NCI-H2196 (cell line): ENCODE data around the gene PSMC3.
A peak's percentile ranks its signal among the peaks of the same experiment; 100 is the strongest.

Experiments used
- DNase-seq: peaks from one replicate; lab custom pipeline; 2025; ENCODE audit not compliant: unreplicated experiment; lab: John Stamatoyannopoulos, UW

Gene PSMC3

GRCh38 chr11:47413908-47414684, 12.1 kb downstream of the PSMC3 start:
- no peak for DNase-seq

DNA sequence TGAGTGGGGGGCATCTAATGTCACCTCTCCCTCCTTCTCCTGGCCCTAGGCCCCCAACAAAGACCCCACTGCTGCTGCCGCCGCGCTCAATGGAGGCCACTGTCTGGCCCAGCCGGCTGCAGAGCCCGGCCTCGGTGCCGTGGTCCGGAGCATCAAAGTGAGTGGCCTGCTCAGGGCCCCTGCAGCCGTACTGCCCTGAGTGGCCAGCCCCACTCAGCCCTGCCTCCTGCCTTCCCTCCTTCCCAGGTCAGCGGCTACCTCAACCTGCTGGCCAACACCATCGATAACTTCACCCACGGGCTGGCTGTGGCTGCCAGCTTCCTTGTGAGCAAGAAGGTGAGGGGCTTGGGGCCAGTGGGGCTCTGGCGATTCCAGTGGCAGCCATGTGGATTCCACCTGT, 12.9 kb downstream of the PSMC3 start:
- DNase-seq = no peak

- peak; percentile 61 for DNase-seq
Measured at GRCh38 chr11:47411884-47412746, 14.1 kb downstream of the PSMC3 start.

DNA sequence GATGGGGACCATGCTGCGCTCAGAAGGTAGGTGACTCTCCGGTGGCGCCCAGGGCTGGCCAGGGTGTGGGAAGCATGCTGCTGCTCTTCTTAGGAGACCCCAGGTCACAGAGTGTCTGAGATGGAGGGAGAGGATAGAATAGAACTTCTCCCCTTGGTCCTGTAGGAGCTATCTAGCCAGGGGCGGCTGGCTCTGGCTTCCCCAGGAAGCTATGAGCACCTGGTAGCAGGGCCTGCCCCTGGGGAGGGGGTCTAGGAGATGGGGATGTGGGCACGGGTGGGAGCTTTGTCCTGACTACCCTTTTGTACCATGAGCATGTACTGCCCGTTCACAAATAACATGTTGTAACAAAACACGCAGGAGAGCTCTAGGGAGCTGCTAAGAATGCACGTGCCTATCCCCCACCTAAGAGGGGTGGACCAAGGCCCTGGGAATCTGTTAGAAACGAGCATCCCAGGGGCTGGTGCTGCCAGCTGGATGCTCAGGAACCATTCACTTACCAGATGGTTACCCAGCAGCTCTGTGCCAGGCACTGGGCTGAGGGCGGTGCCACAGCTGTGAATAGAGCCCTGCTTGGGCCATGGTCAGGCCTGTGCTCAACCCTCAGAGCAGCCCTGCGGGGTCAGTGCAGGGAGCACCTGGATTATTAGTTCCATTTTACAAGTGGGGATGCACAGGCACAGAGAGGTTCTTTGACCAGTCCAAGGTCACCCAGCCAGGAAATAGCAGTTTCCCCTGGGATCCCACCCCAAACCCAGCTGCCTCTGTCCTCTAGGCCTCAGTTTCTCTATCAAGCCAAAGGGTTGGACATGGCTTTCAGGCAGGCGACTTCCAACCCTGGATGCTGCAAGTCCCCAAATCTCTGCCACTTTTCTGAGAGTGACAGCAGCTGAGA, 15.6 kb downstream of the PSMC3 start:
- no peak for DNase-seq

DNA sequence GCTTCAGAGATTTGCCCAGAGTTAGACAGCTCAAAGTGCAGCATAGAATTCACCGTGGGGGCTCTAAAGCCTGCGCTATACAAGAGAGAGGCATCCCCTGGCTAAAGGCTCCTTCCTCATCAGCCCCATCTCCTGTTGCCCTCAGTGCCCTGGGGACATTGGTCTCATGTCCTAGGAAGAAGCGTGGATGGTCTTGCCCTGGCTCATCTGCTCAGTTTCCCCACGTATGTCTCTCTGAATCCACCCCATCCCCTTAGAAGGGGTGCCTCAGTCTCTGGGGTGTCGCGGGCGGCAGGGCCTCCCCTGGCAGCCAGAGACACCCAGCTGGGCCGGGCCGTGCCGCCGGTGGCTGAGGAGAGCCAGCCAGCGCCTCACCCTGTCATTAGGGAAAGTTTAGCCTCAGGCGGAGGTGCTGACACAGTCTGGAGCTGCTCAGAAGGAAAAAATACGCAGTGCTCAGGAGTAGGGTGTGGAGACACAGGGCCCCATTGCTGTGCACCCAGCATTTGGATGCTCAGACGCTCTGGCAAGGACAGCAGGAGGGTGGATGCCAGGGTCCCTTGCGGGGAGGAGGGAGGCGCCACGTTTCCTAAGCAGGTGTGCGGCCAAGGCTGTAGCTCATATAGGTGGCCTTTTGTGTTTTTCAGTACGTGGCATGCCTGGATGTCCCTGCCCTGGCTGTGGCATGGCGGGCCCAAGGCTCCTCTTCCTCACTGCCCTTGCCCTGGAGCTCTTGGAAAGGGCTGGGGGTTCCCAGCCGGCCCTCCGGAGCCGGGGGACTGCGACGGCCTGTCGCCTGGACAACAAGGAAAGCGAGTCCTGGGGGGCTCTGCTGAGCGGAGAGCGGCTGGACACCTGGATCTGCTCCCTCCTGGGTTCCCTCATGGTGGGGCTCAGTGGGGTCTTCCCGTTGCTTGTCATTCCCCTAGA, 16.5 kb downstream of the PSMC3 start:
- DNase-seq = no peak

DNA sequence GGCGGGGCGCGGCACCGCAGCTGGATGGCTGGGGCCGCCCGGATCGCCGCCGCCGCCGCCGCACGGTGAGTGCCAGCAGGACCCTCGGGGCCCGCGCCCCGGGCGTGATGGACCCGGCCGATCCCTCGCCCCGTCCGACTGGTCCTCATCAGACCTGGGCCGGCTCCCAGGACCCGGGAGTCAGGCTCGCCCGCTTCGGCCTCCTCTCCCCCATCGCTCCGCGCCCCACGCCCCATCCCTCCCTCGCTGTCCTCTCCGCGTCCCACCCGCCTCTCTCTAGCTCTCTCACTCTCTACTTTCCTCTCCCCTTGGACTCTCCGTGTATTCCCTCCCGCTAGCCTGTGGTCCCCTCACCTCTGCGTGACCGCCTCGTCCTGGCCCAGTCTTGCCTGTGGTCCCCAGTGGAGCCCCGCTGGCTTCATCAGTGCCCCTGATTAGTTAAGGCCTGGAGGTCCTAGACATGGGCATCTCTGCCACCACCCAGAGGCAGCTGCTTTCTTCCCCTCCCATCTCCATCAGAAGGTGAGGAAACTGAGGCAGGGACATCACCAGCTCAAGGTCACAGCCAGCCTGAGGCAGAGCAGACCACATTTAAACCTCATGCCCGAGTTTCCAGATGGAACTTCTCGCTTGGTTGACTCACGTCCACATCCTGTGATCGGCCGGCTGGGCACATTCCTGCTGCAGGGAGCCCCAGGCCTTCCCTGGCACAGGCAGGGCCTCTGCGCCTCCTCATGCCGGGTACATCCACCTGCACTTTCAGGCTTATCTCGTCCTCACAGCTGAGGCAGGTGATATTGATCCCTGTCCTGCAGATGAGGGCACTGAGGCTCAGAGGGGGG, 17.4 kb downstream of the PSMC3 start:
- no peak for DNase-seq

DNA sequence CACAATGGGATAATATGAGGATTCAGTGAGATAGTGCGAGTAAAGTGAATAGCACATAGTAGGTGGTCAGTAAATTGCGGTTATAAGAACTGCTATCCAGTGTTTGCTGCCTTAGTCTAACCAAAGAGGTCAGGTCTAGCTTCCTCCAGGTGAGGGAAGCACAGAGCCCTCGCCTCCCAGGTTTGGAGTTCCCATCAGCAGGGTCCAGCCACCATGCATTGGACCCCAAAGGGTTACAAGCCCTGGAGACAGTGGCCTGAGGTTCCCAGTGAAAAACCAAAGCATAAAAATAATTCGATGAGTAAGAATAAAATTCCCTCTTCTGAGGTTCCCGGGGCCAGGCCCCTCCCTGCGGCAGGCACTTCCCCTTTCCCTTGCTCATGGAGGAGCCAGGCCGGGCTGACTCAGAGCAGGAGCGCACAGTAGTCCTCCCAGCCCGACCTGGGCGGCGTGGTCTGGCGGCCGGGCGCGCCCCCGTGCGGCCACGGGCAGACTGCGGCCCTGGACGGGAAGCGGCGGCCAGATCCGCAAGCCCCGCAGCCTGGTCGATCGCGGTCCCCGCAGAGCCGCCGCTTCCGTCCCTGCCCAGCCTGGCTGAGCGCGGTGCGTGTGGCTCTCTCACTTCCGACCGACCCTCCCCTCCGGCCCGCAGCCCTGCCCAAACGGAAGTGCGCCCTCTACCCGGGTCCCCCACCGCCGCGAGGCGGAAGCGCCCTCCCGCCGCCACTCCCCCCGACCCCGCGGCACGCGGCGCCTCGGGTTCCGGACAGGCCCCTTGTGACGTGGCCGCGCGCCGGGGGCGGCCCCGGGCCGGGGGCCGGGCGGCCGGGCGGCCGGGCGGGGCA, 18.3 kb downstream of the PSMC3 start, which contains the start of gene SLC39A13:
Gene SLC39A13, plus strand, starts transcription at position 845 of the 845 bp plus-strand sequence. CDS start 1,505 bp downstream, outside the sequence.
- peak; percentile 95 for DNase-seq

DNA sequence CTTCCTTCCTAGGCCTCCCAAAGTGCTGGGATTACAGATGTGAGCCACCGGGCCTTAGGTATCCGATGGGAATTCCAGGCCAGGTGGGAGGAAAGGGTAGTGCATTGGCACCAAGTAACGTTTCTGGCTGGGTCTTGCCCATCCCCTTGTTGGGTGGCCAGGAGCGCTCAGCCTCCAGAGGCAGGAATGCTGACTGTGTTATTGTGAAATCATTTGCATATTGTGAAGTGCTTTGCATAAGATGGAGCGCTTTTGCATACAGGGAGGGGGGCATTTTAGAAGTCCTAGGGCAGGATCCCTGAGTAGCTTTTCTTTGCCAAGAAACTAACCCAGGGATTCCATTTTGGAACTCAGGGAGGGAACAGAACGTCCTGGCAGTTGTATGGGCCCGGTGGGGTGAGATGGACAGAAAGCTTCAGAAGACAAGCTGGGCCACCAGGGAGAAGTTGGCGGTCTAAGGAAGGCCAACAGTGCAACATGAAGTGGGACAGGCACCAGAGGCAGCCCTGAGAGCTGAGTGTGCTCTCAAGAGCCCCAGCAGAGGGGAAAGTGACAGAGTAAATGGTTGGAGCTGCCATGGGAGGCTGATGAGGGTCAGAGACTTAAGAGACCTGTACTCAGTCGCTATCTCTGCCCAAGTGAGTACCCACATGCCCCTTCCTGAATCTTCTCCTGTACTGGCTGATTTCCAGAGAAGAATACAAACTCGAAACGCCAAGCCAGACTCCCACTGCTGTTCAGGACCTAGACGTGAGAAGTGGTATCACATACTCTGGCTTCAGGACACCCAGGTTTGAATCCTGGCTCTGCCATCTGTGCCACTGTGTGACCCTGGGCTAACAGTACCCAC, 19.1 kb downstream of the PSMC3 start:
- DNase-seq = no peak

- no peak for DNase-seq
Measured at GRCh38 chr11:47403571-47403970, 22.7 kb downstream of the PSMC3 start.

DNA sequence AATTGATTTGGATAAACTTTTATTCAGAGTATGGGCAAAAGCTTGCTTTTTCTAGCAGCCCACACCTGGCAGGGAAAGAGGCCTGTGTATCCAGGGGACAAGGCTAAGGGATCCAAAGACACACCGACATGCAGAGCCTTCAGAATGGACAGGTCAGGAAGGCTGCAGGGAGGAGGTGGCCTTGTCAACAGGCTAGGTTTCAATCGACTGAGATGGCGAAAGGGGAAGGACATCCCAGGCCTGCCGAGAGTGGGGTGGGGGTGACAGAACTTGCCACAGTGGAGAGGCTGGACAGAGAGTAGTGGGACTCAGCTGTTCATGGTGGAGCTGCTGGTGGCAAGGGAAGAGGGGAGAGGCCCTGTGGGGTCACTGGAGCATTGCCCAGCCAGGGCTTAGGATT, 23.1 kb downstream of the PSMC3 start:
- no peak for DNase-seq

- no peak for DNase-seq
Measured at GRCh38 chr11:47400768-47401279, 25.4 kb downstream of the PSMC3 start.

GRCh38 chr11:47399860-47400767, 26.1 kb downstream of the PSMC3 start:
- no peak for DNase-seq

- DNase-seq = no peak
Measured at GRCh38 chr11:47398551-47398950, 27.7 kb downstream of the PSMC3 start.

DNA sequence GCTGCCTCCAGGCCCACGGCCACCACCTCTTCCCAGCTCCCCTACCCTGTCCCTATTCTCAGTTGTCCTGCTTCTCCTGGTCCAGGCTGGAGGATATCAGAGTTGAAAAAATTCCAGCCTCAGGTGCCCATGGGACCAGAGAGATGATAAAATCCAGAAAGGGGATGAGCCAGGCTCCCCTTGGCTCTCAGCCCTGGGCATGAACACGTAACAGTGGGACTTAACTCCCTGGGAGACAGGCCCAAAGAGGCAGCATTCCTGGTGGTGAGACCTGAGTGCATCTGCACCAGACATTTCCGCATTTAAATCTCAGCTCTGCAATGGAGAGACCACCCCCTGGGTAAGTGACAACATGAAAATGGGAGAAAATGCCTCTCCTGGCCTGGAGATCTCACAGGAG, 28.2 kb downstream of the PSMC3 start:
- no peak for DNase-seq

- no peak for DNase-seq
Measured at GRCh38 chr11:47396049-47396320, 30.3 kb downstream of the PSMC3 start.
